HG02642 (cell line): ENCODE results near the gene TBC1D24.
"Not testable (repeated sequence)": the region's sequence is repeated elsewhere in the genome, so short reads cannot be mapped to it uniquely, and the experiment has no call there.

Experiments used
- ATAC-seq: cut with Tn5 transposase; IDR thresholded peaks from one replicate; pipeline ENCODE4 v1.9.1; 2021; ENCODE audit warnings: mild to moderate bottlenecking; ENCODE audit not compliant: unreplicated experiment, poor library complexity

Gene TBC1D24

DNA sequence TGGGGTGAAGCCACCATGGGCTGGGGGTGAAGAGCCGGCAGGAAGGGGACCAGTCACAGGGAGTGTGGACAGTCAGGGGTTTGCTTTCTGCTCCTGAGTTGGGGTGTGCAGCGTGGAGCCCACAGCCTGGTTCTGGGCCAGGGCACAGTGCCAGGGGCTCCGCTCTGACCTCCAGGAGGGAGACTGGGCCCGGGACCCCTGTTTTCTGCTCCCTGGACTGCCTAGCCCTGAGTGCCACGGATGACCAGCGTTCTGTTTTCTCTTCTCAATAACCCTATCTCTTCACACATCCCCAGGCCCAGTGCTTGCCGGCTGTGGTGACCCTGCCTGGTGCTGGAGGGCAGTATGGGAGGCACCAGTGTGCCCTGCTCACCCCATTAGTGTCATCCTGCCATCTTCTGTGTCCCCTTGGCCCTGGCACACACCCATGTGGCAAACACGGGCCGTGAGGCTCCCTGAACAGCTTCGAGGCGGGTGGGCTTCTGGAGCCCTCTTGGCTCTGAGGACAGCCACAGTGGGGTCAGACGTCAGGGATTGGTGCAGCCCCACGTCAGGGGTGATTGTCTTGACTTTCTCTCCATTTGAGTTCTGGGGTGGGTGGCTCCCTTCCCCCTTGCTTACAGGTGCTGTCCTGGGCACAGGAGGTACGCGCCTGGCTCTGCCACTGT, 55.2 kb downstream of the TBC1D24 start:
- ATAC-seq, result no peak

DNA sequence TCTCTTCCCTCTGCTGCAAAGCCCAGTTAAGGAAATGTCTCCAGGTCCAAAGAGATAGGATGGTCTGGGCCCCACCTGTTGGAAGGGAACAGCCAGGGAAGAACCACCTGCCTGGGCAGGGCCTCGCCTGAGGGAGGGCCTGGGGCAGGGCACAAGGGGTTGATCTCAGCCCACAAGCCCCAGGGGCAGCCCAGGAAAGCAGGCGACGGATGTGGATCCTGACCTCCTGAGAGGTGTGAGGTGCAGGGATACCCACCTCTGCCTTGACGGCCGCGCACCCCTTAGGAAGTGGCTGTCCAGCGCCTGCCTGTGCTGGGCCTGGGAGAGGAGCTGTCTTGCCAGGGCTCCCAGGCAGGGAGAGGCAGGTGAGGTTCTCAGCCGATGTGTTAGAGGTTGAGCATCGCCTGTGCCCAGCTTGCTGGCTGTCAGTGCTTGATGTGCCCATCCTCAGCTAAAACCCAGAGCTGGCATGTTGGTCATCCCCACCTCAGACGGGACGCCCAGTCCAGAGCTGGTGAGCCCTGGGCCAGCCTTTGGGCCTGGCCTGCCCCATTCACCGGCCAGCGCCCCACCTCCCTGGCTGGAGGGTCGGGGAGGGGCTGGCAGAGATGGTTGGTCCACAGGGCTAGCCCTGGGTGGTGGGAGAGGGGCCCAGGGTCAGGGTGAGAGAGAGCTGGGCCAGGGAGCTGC, 55.8 kb downstream of the TBC1D24 start:
- no peak for ATAC-seq

DNA sequence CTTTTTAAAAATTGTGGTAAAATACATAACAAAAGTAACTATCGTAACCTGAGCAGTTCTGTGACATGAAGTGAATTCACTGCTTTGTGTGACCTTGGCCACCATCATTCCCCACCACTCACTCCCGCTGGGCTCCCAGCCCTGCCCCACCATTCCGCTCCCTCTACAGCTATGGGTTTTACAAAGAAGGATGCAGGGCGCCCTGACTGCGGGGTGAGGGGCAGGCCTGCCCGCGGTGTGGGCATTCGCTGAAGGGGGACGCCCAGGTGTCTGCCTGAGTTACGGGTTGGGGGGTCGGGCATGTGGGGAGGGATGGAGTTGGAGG, 56.4 kb downstream of the TBC1D24 start, which contains the start of gene CEMP1:
TSS of gene CEMP1 (minus strand) at position 38 of the 325 bp plus-strand sequence. CDS start 335 bp downstream, outside the sequence.
- ATAC-seq, result peak; percentile 2

DNA sequence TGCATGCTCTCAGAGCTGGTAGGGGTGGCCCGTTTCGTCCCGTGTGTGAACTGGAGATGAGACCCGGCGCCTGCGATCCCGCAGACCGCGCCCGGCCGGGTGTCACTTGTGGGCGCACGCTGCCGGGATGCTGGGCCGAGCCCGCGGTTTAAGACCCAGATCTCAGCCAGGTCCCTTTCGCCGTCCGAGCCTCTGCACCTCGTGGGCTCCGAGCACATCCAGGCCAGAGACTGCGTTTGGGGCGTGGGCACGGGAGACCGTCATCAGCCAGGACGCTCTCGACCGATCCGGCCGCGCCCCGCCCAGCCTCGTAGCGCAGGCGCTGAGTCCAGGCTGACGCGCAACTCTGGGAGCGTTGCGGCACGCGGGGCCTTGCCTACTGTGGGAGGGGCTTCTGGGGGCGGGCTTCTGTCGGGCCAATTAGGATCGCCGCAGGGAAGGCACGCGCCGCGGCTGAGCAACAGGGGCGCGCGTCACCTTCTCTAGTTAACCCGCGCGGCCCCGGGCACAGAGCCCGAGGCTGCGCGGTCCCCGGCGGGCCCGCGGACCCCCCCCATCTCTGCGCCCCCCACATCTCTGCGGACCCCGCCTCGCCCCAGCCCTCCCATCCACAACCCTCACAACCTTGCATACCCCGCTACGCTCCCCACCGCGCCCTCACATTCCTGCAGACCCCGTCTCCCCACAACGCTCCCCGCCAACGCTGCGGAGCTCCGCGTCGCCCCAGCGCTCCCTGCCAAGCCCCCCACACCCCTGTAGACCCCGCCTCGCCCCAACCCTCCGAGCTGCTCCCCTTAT, 57.0 kb downstream of the TBC1D24 start:
- peak; percentile 85 for ATAC-seq

DNA sequence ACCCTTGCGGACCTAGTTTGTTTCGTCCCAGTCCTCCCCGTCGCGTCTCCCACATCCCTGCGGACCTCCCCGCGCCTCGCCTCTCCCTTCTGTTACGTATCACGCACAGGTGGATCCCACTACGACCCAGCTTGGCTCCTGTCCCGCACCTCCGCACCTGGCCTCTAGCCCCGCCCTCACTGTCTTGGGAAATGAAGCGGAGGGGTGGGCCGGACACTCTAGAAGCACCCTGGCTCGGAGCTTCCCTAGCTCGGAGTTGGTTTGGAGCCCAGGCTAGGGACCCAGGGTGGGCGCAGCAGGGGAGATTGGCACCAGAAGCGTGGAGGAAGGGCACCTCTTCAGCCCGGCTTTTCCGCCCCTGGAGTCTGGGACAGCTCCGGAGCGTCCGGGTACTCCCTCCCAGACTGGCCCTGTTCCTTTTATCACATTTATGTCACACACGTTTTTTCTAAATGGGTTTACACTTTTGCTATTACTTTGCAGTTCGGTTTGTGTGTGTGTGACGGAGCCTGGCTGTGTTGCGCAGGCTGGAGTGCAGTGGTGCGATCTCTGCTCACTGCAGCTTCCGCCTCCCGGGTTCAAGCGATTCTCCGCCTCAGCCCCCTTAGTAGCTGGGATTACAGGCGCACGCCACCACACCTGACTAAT, 57.7 kb downstream of the TBC1D24 start:
- ATAC-seq, result no peak

DNA sequence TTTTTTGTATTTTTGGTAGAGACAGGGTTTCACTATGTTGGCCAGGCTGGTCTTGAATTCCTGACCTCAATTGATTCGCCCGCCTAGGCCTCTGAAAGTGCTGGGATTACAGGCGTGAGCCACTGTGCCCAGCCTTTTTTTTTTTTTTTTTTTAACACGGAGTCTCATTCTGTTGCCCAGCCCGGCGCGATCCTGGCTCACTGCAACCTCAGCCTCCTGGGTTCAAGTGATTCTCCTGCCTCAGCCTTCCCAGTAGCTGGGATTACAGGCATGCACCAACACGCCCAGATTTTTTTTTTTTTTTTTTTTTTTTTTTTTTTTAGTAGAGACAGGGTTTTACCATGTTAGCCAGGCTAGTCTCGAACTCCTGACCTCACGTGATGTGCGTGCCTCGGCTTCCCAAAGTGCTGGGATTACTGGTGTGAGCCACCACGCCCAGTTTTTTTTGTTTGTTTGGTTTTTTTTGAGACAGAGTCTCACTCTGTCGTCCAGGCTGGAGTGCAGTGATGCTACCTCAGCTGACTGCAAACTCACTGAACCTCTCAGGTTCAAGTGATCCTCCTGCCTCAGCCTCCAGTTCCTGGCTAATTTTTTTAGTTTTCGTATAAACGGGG, 58.3 kb downstream of the TBC1D24 start:
- not testable (repeated sequence) for ATAC-seq

DNA sequence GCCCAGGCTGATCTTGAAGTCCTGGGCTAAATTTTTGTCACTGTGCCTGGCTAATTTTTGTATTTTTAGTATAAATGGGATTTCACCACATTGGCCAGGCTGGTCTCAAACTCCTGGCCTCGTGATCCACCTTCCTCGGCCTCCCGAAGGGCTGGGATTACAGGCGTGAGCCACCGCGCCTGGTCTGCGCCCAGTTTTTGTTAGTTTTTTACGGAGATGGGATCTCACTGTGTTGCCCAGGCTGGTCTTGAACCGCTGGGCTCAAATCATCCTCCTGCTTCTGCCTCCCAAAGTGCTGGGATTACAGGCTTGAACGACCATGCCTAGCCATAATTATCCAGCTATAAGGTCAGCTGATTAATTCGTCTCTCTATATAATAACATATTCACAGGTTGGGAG, 59.0 kb downstream of the TBC1D24 start:
- ATAC-seq, result no peak

DNA sequence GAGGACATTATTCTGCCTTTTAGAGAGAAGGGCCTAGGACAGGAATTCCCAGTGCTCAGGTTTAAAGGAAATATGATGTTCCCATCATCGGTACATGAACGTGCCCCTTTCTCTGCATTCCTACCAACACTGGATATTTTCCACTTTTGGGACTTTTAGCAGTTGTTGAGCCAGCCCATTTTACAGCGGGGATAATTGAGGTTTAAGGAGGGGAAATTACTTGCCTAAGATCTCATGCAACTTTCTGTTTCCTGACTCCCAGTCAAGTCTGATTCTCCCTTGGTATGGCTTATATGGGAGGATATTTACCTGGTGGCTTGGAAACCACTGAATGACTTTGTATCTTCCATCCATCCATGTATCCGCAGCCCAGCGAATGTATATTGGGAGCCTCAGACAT, 59.4 kb downstream of the TBC1D24 start:
- not testable (repeated sequence) for ATAC-seq

DNA sequence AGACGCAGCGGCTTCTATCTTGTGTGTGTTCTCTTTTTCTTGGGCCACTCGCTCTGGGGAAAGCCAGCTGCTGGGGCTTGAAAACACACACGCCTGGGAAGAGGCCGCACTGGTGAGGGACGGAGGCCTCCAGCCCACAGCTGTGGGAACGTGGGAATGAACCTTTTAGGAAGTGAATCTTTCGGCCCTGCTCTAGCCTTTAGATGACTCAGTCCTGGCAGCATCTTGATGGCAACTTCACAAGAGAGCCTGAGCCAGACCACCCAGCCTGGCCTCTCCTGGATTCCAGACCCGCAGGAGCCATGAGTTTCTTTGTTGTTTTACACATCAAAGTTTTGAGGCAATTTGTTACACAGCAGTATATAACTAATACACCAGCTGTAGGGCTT, 60.7 kb downstream of the TBC1D24 start:
- ATAC-seq, result no peak

DNA sequence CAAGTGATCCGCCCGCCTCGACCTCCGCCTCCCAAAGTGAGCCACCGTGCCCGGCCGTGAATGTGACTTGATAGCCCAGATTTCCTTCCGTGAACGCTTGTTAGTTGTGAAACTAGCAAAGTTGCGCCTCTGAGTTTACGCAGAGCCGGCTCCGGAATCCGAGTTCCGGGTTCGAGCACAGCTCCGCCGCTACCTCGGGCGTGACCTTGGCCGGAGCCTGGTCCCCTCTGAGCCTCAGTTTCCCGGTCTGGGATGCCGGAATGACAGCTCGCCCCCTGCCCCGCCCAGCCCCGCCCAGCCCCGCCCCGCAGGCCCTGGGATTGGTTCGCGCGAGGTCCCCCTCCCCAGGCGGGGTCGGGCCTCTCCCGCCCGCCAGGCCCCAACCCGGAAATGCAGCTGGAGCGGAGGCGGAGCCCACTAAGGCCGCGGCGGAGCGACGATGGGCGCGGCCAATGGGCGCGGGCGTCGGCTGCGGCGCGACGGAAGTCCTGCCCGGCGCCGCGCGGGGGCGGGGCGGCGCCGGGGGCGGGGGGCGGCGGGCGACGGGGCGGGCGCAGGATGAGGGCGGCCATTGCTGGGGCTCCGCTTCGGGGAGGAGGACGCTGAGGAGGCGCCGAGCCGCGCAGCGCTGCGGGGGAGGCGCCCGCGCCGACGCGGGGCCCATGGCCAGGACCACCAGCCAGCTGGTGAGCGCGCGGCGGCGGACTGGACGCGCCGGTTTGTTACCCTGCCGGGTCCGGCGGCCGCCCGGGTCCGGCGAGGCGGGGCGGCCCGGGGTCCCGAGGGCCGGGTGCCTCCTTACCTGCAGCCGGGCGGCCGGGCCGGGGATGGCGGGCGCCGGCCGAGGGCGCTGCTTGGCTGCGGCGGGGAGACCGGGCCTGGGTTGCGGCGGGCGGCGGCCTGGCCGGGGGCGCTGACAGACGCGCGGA, 62.8 kb downstream of the TBC1D24 start, which contains the start of gene PDPK1:
TSS of gene PDPK1 (plus strand) at position 571 of the 929 bp plus-strand sequence. CDS start at position 663, 92 bp downstream.
- ATAC-seq, result peak; percentile 91

DNA sequence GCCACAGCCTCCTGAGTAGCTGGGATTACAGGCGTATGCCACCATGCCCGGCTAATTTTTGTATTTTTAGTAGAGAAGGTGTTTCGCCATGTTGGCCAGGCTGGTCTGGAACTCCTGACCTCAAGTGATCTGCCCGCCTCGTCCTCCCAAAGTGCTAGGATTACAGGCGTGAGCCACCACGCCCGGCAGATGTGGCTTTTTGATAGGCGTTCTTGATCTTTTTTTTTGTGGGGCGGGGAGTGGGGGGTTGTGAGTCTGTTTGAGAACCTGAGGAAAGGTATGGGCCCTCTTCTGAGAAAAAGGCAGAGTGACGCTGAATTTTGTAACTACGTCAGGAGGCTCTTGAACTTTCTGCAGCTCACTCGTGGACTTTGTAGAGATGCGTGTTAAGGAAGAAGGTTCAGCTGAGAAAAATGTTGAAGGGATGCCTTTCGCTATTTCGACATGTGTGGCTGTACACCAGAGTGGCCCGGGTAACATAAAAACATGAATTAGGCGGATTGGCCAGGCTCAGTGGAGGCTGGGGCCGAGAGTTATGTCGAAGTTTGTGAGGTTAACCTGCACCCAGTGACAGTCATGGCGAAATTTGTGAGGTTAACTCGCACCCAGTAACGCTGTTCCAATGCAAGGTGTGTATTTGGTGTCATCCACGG, 64.4 kb downstream of the TBC1D24 start:
- ATAC-seq, result not testable (repeated sequence)

DNA sequence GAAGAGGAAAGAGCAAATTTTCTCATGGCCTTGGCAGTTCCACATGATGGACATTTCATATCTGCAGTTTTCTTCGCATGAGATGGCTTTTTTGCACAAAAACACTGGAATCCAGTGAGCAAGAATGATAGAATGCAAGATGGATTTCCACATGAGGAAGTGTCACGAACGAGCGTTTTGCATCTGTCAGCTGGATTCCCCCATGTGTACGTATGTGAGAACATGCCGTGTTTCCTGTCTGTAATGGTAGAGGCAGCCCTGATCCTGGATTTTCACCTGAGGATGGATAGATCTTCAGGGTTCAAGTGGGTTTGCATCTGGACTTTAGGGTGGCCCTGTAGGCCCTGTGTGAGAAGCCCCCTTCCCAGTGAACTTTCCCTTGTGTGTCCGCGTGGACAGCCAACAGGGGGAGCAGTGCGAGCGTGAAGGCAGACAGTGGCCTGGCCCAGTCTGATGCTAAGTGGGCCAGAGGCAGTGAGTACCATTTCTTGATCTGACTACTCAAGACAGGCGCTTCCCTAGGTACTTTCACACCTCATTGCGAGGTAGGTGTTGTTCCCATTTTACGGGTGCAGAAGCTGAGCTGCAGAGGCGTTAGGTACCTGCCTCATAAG, 65.0 kb downstream of the TBC1D24 start:
- ATAC-seq, result not testable (repeated sequence)

DNA sequence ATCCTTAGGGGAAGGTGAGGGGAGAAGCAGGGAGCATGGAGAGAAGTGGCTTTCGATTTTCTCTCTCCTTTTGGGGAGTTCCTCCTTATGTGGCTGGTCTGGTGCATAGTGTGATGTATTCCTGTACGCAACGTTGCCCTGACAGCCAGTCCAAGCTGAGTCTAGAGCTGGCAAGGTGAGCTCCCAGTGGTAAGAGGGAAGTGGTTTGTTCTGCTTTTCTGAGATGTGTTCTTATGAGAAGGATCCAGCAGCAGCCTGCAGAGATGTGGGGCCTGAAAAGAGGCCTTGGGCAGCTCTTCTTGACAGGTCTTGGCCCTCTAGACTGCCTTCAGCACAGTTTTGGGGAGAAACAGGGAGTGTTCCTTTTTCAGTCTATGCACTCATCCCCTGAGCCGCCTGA, 66.0 kb downstream of the TBC1D24 start:
- not testable (repeated sequence) for ATAC-seq

DNA sequence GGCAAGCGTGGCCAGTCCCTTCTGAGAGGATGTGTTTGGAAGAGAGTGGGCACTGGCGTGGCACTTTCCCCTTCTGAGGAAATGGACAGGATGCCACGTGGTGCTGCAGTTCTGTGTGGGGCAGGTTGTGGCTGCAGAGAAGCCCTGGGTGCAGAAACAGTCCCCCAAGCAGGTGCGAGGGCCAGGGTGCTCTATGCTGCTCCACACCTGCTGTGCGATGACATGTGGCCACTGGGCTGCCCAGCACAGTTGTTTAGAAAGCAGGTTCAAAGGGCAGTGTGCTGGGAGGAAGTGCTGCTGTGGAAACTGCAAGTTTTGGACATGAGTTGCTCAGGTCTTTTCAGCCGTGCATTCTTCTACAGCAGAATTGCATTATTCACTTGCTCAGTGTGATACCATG, 66.5 kb downstream of the TBC1D24 start:
- not testable (repeated sequence) for ATAC-seq

DNA sequence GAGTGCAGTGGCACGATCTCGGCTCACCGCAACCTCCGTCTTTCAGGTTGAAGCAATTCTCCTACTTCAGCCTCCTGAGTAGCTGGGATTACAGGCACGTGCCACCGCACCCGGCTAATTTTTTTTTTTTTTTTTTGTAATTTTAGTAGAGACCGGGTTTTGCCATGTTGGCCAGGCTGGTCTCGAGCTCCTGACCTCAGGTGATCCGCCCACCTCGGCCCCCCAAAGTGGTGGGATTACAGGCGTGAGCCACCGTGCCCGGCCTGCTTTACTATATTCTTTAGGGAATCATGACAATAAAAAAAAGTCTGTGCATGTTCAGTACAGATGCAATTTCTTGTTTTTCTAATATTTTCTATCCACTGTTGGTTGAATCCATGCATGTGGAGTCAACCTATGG, 68.8 kb downstream of the TBC1D24 start:
- not testable (repeated sequence) for ATAC-seq

DNA sequence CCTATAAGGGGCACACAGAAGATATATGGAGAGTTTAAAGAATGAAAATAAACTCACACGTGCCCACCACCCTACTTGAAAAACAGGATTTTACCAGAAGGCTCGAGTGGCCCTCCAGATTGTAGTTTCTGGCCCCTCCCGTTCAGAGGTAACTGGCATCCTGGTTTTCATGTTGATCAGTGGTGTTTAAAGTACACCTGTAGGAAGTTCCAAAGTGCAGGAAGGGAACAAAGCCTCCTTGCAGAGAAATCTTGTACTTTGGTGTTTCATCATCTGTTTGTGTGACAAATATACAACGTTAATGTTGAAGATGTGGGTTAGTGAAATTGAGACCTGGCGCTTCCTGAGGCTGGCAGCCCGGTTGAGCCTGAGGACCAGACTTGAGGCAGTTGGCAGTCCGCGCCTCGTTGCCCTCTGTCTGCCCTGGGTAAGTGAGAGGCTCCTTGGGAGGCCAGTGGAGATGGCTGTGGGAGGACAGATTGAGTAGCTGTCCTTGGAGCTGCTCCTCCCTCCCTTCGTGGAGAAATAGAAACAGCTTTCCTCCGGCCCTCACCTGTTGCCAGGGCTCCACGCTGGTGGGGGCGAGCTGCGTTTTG, 75.5 kb downstream of the TBC1D24 start:
- not testable (repeated sequence) for ATAC-seq

DNA sequence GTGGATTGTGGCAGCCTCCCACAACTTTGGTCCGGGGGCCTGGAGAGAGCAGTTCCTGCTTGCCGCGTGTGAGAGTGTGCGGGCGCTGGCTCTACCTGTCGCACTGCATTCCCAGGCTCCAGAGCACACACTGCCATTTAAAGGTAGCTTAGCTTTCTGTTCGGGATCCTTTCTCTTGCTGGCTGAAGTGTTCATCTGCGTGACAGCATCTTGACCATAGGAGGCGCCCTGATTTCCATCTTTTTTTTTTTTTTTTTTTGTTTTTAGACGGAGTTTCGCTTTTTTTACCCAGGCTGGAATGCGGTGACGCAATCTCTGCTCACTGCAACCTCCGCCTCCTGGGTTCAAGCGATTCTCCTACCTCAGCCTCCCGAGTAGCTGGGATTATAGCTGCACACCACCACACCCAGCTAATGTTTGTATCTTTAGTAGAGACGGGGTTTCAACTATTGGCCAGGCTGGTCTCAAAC, 76.5 kb downstream of the TBC1D24 start:
- ATAC-seq, result not testable (repeated sequence)
